CD4-positive, alpha-beta T cell treated with Interleukin-4 for 4 hours (primary cell): ENCODE measurements around the gene SPCS3.
A peak's percentile ranks its signal among the peaks of the same experiment; 100 is the strongest.
"Not testable (repeated sequence)": the region's sequence is repeated elsewhere in the genome, so short reads cannot be mapped to it uniquely, and the experiment has no call there.

Experiments used
- DNase-seq: peaks from one replicate; pipeline ENCODE4 v3.0.0-alpha.2; 2020

Gene SPCS3

GRCh38 chr4:176306837-176307665 lies 12.7 kb upstream of the SPCS3 start:
- no peak for DNase-seq

GRCh38 chr4:176307666-176307930 lies 12.2 kb upstream of the SPCS3 start:
- no peak for DNase-seq

- DNase-seq: no peak
These were observed 11.3 kb upstream of the SPCS3 start for GRCh38 chr4:176308441-176308840.

- no peak for DNase-seq
These were observed 10.7 kb upstream of the SPCS3 start for GRCh38 chr4:176309046-176309445.

- no peak for DNase-seq
These were observed 10.0 kb upstream of the SPCS3 start for GRCh38 chr4:176309772-176310171.

GRCh38 chr4:176313596-176314336 lies 6.0 kb upstream of the SPCS3 start:
- DNase-seq: no peak

GRCh38 chr4:176319151-176319703 lies 539 bp upstream of the SPCS3 start:
- no peak for DNase-seq

- DNase-seq: peak; percentile 90
These were observed 692 bp downstream of the SPCS3 start for GRCh38 chr4:176320340-176320975.

- DNase-seq: no peak
These were observed 1.2 kb downstream of the SPCS3 start for GRCh38 chr4:176320976-176321361.

- DNase-seq: no peak
These were observed 1.8 kb downstream of the SPCS3 start for GRCh38 chr4:176321589-176321988.

- DNase-seq: no peak
These were observed 3.9 kb downstream of the SPCS3 start for GRCh38 chr4:176323511-176324160.

GRCh38 chr4:176324876-176325275 lies 5.1 kb downstream of the SPCS3 start:
- not testable (repeated sequence) for DNase-seq

GRCh38 chr4:176333076-176333475 lies 13.3 kb downstream of the SPCS3 start:
- no peak for DNase-seq

GRCh38 chr4:176334066-176334465 lies 14.3 kb downstream of the SPCS3 start:
- no peak for DNase-seq

- no peak for DNase-seq
These were observed 15.7 kb downstream of the SPCS3 start for GRCh38 chr4:176335421-176335820.

- no peak for DNase-seq
These were observed 20.4 kb downstream of the SPCS3 start for GRCh38 chr4:176339936-176340761.

- peak; percentile 32 for DNase-seq
These were observed 21.3 kb downstream of the SPCS3 start for GRCh38 chr4:176340871-176341685.

- DNase-seq: no peak
These were observed 22.6 kb downstream of the SPCS3 start for GRCh38 chr4:176342384-176342783.

- DNase-seq: no peak
These were observed 23.5 kb downstream of the SPCS3 start for GRCh38 chr4:176343286-176343685.

- not testable (repeated sequence) for DNase-seq
These were observed 25.6 kb downstream of the SPCS3 start for GRCh38 chr4:176345346-176345745.

GRCh38 chr4:176346836-176347235 lies 27.1 kb downstream of the SPCS3 start:
- not testable (repeated sequence) for DNase-seq
